Mesenchymal stem cell (in vitro differentiated cells and primary cell): ENCODE measurements around the gene ANKRD6.

ENCODE experiments used
- DNase-seq: peaks from one replicate; pipeline ENCODE4 v3.0.0-alpha.2; 2013
- H2AFZ ChIP-seq: one replicate; pipeline ENCODE4 v1.6.1; 2013; ENCODE audit warnings: low read depth, mild to moderate bottlenecking, control low read depth, inconsistent platforms, low read length, moderate library complexity
- H2AK5ac ChIP-seq: 2 replicates; pipeline ENCODE4 v1.6.1; 2013; ENCODE audit warnings: low read length, moderate library complexity, mild to moderate bottlenecking, inconsistent platforms; ENCODE audit not compliant: severe bottlenecking
- H2BK120ac ChIP-seq: one replicate; pipeline ENCODE4 v1.6.1; 2013; ENCODE audit warnings: low read depth, mild to moderate bottlenecking, inconsistent platforms, low read length, moderate library complexity
- H2BK12ac ChIP-seq, 2 experiments: one replicate each; pipeline ENCODE4 v1.6.1; 2013; ENCODE audit warnings: inconsistent platforms in 2 of 2, low read length in 2 of 2, mild to moderate bottlenecking in 2 of 2, moderate library complexity in 2 of 2, control low read depth in 1 of 2
- H2BK15ac ChIP-seq: one replicate; pipeline ENCODE4 v1.6.1; 2013; ENCODE audit warnings: mild to moderate bottlenecking, low read depth, inconsistent platforms; ENCODE audit not compliant: poor library complexity, severe bottlenecking
- H2BK5ac ChIP-seq: 2 replicates; pipeline ENCODE4 v1.6.1; 2013; ENCODE audit warnings: low read depth, mild to moderate bottlenecking, low read length, control low read depth, inconsistent platforms; ENCODE audit not compliant: poor library complexity, severe bottlenecking
- H3K14ac ChIP-seq, 2 experiments: one replicate each; pipeline ENCODE4 v1.6.1; 2013; ENCODE audit warnings: inconsistent platforms in 2 of 2, low read length in 2 of 2, control low read depth in 1 of 2, mild to moderate bottlenecking in 1 of 2, moderate library complexity in 1 of 2
- H3K18ac ChIP-seq, 2 experiments: one replicate each; pipeline ENCODE4 v1.6.1; 2013; ENCODE audit warnings: inconsistent platforms in 2 of 2, low read length in 2 of 2, control low read depth in 1 of 2, low read depth in 1 of 2, mild to moderate bottlenecking in 1 of 2
- H3K23ac ChIP-seq, 2 experiments: one replicate each; pipeline ENCODE4 v1.6.1; 2013; ENCODE audit warnings: inconsistent platforms in 2 of 2, low read length in 2 of 2, mild to moderate bottlenecking in 2 of 2, moderate library complexity in 2 of 2, control low read depth in 1 of 2
- H3K27ac ChIP-seq: 2 replicates; pipeline ENCODE4 v1.5.1; 2013; ENCODE audit warnings: mild to moderate bottlenecking, moderate library complexity, low read length, control low read depth, inconsistent platforms; ENCODE audit not compliant: poor library complexity, severe bottlenecking
- H3K27me3 ChIP-seq, 2 experiments: 2 replicates each; pipeline versions ENCODE4 v1.6.1 to v1.7.0; 2013; ENCODE audit warnings: low read length in 2 of 2, mild to moderate bottlenecking in 2 of 2, moderate library complexity in 2 of 2, control low read depth in 1 of 2, inconsistent platforms in 1 of 2; ENCODE audit not compliant: control insufficient read depth in 1 of 2, insufficient read depth in 1 of 2
- H3K36me3 ChIP-seq, 2 experiments: 2 replicates each; pipeline versions ENCODE4 v1.6.1 to v1.7.0; 2013; ENCODE audit warnings: low read length in 2 of 2, control low read depth in 1 of 2, inconsistent platforms in 1 of 2, low read depth in 1 of 2, mild to moderate bottlenecking in 1 of 2; ENCODE audit not compliant: insufficient read depth in 2 of 2, control insufficient read depth in 1 of 2
- H3K4ac ChIP-seq, 2 experiments: one replicate each; pipeline ENCODE4 v1.6.1; 2013; ENCODE audit warnings: inconsistent platforms in 2 of 2, low read length in 2 of 2, mild to moderate bottlenecking in 2 of 2, moderate library complexity in 2 of 2, control low read depth in 1 of 2, low read depth in 1 of 2
- H3K4me1 ChIP-seq: 2 replicates; pipeline ENCODE4 v1.6.1; 2013; ENCODE audit warnings: low read depth, low read length, control low read depth; ENCODE audit not compliant: control insufficient read depth, insufficient read depth
- H3K4me2 ChIP-seq: 2 replicates; pipeline ENCODE4 v1.6.1; 2013; ENCODE audit warnings: low read length, mild to moderate bottlenecking, inconsistent platforms; ENCODE audit not compliant: poor library complexity, severe bottlenecking
- H3K4me3 ChIP-seq, 2 experiments: 2 replicates each; pipeline versions ENCODE4 v1.5.1 to v1.7.0; 2013; ENCODE audit warnings: low read length in 2 of 2, mild to moderate bottlenecking in 2 of 2, control low read depth in 1 of 2, low read depth in 1 of 2; ENCODE audit not compliant: insufficient read depth in 1 of 2
- H3K79me1 ChIP-seq: replicated peaks from 2 replicates; pipeline ENCODE4 v1.6.1; 2013; ENCODE audit warnings: mild to moderate bottlenecking, control low read depth, low read length, inconsistent platforms; ENCODE audit not compliant: poor library complexity, severe bottlenecking
- H3K9ac ChIP-seq: 2 replicates; pipeline ENCODE4 v1.7.0; 2013; ENCODE audit warnings: mild to moderate bottlenecking, low read length, moderate library complexity
- H3K9me3 ChIP-seq: 2 replicates; pipeline ENCODE4 v1.7.0; 2013; ENCODE audit warnings: mild to moderate bottlenecking, low read length; ENCODE audit not compliant: control insufficient read depth
- H4K8ac ChIP-seq: one replicate; pipeline ENCODE4 v1.6.1; 2013; ENCODE audit warnings: inconsistent platforms, mild to moderate bottlenecking, low read length, moderate library complexity
- H4K91ac ChIP-seq: one replicate; pipeline ENCODE4 v1.6.1; 2013; ENCODE audit warnings: mild to moderate bottlenecking, low read length, inconsistent platforms
- WGBS: methylation state at CpG from one replicate; pipeline ENCODE4 v1.1.7; 2013; ENCODE audit warnings: mixed read lengths; 5-methylcytosine and 5-hydroxymethylcytosine counted together

Gene ANKRD6

GRCh38 chr6:89387516-89388201, 45.3 kb upstream of the ANKRD6 start:
- Histone ChIP-seq H3K79me1 (no peaks in the 10 kb centered on the region), H3K14ac (no peak overlapping the region), H3K4me3 (no peak overlapping the region), H3K27ac (no peak overlapping the region), H2BK15ac (no peak overlapping the region), H3K18ac (no peak overlapping the region), H2BK120ac (no peak overlapping the region), H3K27me3 (no peaks in the 10 kb centered on the region), H3K9ac (no peak overlapping the region), H3K4me1 (peaks cover 2% of the 10 kb centered on the region), H3K36me3 (no peaks in the 10 kb centered on the region), H2BK5ac (no peak overlapping the region), H4K91ac (no peak overlapping the region), H3K4ac (no peak overlapping the region), H2BK12ac (no peak overlapping the region), H2AFZ (no peak overlapping the region), H2AK5ac (no peak overlapping the region), H4K8ac (no peak overlapping the region), H3K4me2 (no peak overlapping the region), H3K23ac (no peak overlapping the region), H3K9me3 (no peaks in the 10 kb centered on the region)
- WGBS, result 89% methylated on average over 9 of the region's 9 CpGs
- DNase-seq, result no peak

- no peak overlapping the region for H3K23ac ChIP-seq
- H3K4me1 ChIP-seq, result peaks cover 2% of the 10 kb centered on the region
- no peak overlapping the region for H3K4ac ChIP-seq
- H2BK5ac ChIP-seq, result no peak overlapping the region
- no peaks in the 10 kb centered on the region for H3K27me3 ChIP-seq
- no peak overlapping the region for H3K27ac ChIP-seq
- no peak overlapping the region for H3K4me2 ChIP-seq
- 93% methylated on average over 5 of the region's 6 CpGs for WGBS
- no peak overlapping the region for H3K14ac ChIP-seq
- H3K9me3 ChIP-seq, result peaks cover 6% of the 10 kb centered on the region
- no peak overlapping the region for H3K4me3 ChIP-seq
- no peak for DNase-seq
- H4K91ac ChIP-seq, result no peak overlapping the region
- H3K36me3 ChIP-seq, result no peaks in the 10 kb centered on the region
- H2BK12ac ChIP-seq, result no peak overlapping the region
- H3K79me1 ChIP-seq, result no peaks in the 10 kb centered on the region
- H3K18ac ChIP-seq, result no peak overlapping the region
- H2AK5ac ChIP-seq, result no peak overlapping the region
- no peak overlapping the region for H2BK120ac ChIP-seq
- no peak overlapping the region for H3K9ac ChIP-seq
- no peak overlapping the region for H4K8ac ChIP-seq
- no peak overlapping the region for H2BK15ac ChIP-seq
- H2AFZ ChIP-seq, result no peak overlapping the region
Observed at GRCh38 chr6:89388846-89389245, 44.1 kb upstream of the ANKRD6 start.

GRCh38 chr6:89392823-89393222, 40.1 kb upstream of the ANKRD6 start:
- H3K4ac ChIP-seq, result no peak overlapping the region
- no peak overlapping the region for H4K8ac ChIP-seq
- H2BK5ac ChIP-seq, result no peak overlapping the region
- H2AFZ ChIP-seq, result no peak overlapping the region
- no peaks in the 10 kb centered on the region for H3K4me1 ChIP-seq
- DNase-seq, result no peak
- no peak overlapping the region for H3K9ac ChIP-seq
- H2BK15ac ChIP-seq, result no peak overlapping the region
- no peak overlapping the region for H3K4me2 ChIP-seq
- H2AK5ac ChIP-seq, result no peak overlapping the region
- no peak overlapping the region for H2BK120ac ChIP-seq
- H3K23ac ChIP-seq, result no peak overlapping the region
- no peak overlapping the region for H3K4me3 ChIP-seq
- no peaks in the 10 kb centered on the region for H3K27me3 ChIP-seq
- no peak overlapping the region for H3K14ac ChIP-seq
- no peak overlapping the region for H4K91ac ChIP-seq
- no peaks in the 10 kb centered on the region for H3K36me3 ChIP-seq
- H3K18ac ChIP-seq, result no peak overlapping the region
- H3K27ac ChIP-seq, result no peak overlapping the region
- H3K9me3 ChIP-seq, result peaks cover 7% of the 10 kb centered on the region
- no peak overlapping the region for H2BK12ac ChIP-seq
- no peaks in the 10 kb centered on the region for H3K79me1 ChIP-seq

GRCh38 chr6:89393659-89394058, 39.3 kb upstream of the ANKRD6 start:
- H3K4ac ChIP-seq, result no peak overlapping the region
- H2BK12ac ChIP-seq, result no peak overlapping the region
- no peak overlapping the region for H4K8ac ChIP-seq
- no peak overlapping the region for H2BK5ac ChIP-seq
- no peaks in the 10 kb centered on the region for H3K79me1 ChIP-seq
- no peak overlapping the region for H3K23ac ChIP-seq
- no peak overlapping the region for H3K27ac ChIP-seq
- peaks cover 7% of the 10 kb centered on the region for H3K9me3 ChIP-seq
- H2BK120ac ChIP-seq, result no peak overlapping the region
- no peaks in the 10 kb centered on the region for H3K27me3 ChIP-seq
- H3K4me2 ChIP-seq, result no peak overlapping the region
- no peak overlapping the region for H2BK15ac ChIP-seq
- H3K14ac ChIP-seq, result no peak overlapping the region
- no peak overlapping the region for H4K91ac ChIP-seq
- no peaks in the 10 kb centered on the region for H3K36me3 ChIP-seq
- H3K9ac ChIP-seq, result no peak overlapping the region
- no peaks in the 10 kb centered on the region for H3K4me1 ChIP-seq
- no peak overlapping the region for H3K18ac ChIP-seq
- DNase-seq, result no peak
- no peak overlapping the region for H3K4me3 ChIP-seq
- WGBS, result 86% methylated on average over 1 of the region's 1 CpG
- no peak overlapping the region for H2AFZ ChIP-seq
- no peak overlapping the region for H2AK5ac ChIP-seq
